GM21786 (cell line): ENCODE data around the gene GNL1.
A peak's percentile ranks its signal among the peaks of the same experiment; 100 is the strongest.
"Not testable (repeated sequence)": the region's sequence is repeated elsewhere in the genome, so short reads cannot be mapped to it uniquely, and the experiment has no call there.

Experiments
- ATAC-seq: cut with Tn5 transposase; IDR thresholded peaks from one replicate; pipeline ENCODE4 v1.9.1; 2021; ENCODE audit not compliant: unreplicated experiment

Gene GNL1

DNA sequence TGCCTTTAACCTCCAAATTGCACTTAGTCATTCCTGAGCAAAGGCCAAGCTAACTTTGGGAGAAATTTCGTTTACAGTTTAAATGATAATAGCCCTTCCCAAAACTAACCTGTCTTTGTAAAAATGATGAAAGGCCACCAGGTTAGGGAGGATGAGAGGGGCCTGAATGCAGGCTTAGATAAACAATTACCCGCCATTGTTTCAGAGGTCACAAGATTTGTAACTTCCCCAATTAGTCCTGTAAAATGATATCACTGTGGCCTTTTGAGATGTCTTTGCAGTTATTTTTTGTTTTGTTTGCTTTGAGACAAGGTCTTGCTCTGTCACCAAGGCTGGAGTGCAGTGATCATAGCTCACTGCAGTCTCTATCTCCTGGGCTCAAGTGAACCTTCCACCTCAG lies 26.3 kb downstream of the GNL1 start:
- no peak for ATAC-seq

DNA sequence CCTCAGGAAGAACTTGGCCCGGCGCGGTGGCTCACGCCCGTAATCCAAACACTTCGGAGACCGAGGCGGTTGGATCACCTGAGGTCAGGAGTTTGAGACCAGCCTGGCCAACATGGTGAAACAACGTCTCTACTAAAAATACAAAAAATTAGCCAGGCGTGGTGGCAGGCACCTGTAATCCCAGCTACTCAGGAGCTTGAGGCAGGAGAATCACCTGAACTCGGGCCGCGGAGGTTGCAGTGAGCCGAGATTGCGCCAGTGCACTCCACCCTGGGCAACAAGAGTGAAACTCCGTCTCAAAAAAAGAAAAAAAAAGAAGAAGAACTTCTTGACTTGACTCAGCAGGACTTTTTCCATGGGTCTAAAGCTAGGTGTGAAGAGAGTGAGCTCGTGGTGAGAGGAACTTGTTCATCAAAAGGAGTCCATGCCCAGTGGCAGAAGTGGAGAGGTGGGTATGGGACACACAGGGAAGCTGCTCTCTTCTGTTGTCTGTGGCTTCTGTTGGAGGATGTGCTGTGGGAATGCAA lies 26.9 kb downstream of the GNL1 start:
- ATAC-seq, result peak; percentile 58

DNA sequence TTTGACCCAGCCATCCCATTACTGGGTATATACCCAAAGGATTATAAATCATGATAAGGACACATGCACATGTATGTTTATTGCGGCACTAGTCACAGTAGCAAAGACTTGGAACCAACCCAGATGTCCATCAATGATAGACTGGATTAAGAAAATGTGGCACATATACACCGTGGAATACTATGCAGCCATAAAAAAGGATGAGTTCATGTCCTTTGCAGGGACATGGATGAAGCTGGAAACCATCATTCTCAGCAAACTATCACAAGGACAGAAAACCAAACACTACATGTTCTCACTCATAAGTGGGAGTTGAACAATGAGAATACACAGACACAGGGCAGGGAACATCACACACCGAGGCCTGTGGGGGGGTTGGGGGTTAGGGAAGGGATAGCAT lies 29.8 kb downstream of the GNL1 start:
- ATAC-seq, result not testable (repeated sequence)

DNA sequence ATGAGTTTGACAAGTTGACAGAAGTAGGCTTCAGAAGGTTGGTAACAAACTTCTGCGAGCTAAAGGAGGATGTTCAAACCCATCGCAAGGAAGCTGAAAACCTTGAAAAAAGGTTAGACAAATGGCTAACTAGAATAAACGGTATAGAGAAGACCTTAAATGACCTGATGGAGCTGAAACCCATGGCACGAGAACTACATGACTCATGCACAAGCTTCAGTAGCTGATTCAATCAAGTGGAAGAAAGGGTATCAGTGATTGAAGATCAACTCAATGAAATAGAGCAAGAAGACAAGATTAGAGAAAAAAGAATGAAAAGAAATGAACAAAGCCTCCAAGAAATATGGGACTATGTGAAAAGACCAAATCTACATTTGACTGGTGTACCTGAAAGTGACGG lies 34.3 kb downstream of the GNL1 start:
- ATAC-seq, result not testable (repeated sequence)

DNA sequence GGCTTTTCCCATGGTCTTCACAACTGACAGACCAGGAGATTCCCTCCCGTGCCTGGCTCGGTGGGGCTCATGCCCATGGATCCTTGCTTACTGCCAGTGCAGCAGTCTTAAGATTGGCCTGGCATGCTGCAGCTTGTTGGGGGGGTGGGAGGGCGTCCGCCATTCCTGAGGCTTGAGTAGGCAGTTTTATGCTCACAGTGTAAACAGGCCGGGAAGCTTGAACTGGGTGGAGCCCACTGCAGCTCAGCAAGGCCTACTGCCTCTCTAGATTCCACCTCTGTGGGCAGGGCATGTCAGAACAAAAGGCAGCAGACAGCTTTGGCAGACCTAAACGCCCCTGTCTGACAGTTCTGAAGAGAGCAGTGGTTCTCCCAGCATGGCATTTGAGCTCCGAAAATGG lies 35.2 kb downstream of the GNL1 start:
- not testable (repeated sequence) for ATAC-seq

DNA sequence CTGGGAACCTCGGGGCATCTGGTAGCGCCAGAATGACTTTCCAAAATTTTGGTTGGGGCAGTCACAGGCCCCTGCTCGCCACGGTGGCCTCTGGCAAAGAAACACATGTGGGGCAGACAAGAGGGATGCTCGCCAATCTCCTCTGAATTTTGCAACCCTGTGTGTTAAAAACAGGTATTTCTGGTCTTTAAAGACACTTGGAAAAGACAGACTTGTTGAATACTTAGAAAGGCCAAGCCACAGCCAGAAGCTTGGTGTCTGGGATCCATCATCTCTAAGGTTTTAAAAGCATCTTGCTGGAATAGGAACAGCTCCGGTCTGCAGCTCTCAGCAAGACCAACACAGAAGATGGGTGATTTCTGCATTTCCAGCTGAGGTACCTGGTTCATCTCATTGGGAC lies 35.8 kb downstream of the GNL1 start:
- no peak for ATAC-seq

DNA sequence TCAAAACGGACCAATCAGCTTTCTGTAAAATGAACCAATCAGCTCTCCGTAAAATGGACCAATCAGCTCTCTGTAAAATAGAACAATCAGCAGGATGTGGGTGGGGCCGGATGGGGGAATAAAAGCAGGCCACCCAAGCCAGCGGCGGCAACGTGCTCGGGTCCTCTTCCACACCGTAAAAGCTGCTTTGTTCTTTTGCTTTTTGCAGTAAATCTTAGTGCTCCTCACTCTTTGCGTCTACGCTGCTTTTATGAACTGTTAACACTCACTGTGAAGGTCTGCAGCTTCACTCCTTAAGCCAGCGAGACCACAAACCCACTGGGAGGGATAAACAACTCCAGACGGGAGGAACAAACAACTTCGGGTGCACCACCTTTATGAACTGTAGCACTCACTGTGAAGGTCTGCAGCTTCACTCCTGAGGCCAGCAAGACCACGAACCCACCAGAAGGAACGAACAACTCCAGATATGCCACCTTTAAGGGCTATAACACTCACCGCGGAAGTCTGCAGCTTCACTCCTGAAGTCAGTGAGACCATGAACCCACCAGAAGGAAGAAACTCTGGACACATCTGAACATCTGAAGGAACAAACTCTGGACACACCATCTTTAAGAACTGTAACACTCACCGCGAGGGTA lies 37.7 kb downstream of the GNL1 start:
- not testable (repeated sequence) for ATAC-seq

DNA sequence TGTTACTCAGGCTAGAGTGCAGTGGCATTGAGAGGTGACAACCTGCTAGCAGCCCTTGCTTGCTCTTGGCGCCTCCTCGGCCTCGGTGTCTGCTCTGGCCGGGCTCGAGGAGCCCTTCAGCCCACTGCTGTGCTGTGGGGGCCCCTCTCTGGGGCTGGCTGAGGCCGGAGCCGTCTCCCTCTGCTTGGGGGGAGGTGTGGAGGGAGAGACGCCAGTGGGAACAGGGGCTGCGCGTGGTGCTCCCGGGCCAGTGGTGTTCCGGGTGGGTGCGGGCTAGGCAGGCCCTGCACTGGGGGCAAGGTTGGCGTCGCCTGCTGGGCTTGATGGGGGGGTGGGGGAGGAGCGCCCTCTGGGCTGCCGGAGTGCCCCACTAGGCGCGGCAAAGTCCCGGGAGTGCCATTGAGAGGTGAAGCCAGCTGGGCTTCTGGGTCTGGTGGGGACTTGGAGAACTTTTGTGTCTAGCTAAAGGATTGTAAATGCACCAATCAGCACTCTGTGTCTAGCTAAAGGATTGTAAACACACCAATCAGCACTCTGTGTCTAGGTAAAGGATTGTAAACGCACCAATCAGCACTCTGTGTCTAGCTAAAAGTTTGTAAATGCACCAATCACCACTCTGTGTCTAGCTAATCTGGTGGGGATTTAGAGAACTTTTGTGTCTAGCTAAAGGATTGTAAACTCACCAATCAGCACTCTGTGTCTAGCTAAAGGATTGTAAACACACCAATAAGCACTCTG lies 38.4 kb downstream of the GNL1 start:
- ATAC-seq, result not testable (repeated sequence)

DNA sequence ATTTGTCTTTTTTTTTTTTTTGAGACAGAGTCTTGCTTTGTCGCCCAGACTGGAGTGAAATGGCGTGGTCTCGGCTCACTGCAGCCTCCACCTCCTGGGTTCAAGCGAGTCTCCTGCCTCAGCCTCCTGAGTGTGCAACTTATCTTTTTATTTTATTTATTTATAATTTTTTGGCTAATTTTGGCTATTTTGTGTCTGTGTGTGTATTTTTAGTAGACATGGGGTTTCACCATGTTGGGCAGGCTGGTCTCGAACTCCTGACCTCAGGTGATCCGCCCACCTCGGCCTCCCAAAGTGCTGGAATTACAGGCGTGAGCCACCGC lies 39.6 kb downstream of the GNL1 start:
- not testable (repeated sequence) for ATAC-seq

DNA sequence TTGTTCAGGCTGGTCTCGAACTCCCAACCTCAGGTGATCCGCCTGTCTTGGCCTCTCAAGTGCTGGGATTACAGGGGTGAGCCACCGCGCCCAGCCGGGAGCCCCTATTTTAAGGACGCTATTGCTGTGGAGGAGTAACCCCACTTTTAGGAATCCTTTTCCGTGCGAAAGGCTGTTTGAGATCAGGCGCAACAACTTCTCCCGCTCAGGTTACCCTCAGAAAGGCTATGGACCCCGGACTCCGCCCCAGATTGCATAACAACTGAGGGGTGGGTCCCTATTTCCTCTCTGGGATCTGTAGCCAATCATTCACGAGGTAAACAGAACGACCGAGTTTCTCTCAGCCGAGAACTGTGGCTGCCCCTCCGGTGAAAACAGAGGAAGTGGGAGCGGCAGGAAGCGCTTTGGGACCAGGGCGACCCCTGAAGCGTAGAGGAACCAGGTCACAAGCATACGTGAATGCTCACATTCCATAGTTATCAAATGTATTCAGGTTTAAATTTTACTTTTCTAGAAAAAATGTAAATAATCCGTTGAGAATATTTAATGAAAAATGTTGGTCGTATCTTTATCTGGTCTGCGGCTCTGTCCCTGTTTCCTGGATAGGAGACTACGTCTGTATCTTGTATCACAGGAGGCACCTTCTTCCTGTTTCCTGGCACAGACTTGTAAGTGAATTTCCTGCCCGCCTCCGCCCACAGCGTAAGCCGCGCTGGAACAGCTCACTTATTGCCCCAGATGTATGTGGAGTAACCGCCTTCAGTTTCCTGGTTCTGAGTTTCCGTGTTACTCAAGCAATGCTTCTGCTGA lies 40.1 kb downstream of the GNL1 start:
- ATAC-seq, result peak; percentile 79

DNA sequence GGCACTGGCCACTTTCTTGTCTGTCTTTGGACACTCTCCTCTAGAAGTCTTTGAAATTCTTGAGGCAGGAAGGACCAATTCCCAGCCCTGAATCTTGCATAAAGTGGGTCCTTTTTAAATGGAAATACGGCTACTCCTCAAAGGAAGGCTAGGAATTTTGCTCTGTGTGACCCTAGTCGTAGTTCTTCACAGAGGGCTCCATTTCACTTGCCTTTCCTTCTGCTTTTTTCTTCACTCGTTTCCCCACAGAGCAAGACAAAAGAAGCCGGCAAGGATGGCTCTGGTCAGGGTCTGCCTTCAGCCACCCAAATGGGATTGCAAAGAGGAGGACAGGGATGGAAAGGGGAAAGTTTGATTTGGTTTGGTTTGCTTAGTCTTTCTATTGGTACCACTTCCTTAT lies 41.2 kb downstream of the GNL1 start:
- ATAC-seq, result no peak

DNA sequence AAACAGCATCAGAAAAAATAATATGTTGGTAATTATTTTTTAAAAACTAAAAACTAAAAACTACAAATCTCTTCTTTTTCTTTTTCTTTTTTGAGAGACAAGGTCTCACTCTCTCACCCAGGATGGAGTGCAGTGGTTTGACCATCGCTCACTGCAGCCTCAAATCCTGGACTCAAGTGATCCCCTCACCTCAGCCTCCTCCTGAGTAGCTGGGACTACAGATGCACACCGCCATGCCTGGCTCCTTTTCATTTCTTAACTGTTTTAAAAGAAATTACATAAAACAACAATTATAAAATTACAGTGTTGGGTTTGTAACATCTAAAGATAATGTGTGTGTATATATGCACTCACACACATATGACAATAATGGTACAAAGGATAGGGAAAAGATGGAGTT lies 42.8 kb downstream of the GNL1 start:
- ATAC-seq, result no peak

DNA sequence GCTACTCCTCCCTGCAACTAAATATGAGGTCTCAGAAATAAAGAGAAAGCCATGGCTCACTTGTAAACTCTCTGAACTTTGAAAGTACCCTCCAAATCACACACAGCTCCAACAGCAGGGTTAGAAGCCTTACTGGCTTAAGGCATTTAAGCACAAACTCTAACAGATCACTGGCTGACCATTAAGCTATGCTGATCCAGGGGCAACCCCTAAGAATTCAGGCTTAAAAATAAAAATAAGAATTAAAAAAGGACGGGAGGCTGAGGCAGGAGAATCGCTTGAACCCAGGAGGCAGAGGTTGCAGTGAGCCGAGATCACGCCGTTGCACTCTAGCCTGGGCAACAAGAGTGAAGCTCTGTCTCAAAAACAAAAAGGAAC lies 45.1 kb downstream of the GNL1 start:
- no peak for ATAC-seq

DNA sequence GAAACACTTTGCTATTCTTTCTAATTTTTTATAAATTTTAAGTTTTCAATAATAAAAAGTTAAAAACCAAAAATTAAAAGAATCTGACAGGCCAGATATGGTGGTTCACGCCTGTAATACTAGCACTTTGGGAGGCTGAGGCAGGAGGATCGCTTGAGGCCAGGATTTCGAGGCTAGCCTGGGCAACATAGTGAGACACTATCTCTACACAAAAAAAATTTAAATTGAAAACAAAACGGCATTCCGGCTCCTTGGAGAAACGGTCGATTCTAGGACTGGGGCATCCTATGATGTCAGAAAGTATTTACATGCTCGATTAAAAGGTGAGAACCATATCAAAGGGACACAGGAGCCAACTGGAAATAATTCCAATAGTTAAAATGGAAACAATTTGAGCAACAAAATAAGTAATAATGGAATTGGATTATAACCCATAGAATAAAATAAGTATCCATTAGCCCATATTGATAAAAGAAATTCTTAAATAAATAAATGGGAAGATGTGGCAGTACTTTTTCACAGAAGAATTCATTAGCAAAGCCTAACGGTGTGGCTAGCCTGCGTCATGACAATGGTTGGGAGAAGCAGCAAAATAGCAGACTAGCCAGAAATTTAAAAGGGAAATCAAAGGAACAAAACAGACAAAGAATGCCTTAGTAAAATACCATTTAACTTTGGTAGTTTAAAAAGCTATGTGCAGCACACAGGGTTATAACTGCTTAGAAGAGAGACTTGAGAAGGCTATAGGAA lies 45.7 kb downstream of the GNL1 start:
- ATAC-seq, result no peak

DNA sequence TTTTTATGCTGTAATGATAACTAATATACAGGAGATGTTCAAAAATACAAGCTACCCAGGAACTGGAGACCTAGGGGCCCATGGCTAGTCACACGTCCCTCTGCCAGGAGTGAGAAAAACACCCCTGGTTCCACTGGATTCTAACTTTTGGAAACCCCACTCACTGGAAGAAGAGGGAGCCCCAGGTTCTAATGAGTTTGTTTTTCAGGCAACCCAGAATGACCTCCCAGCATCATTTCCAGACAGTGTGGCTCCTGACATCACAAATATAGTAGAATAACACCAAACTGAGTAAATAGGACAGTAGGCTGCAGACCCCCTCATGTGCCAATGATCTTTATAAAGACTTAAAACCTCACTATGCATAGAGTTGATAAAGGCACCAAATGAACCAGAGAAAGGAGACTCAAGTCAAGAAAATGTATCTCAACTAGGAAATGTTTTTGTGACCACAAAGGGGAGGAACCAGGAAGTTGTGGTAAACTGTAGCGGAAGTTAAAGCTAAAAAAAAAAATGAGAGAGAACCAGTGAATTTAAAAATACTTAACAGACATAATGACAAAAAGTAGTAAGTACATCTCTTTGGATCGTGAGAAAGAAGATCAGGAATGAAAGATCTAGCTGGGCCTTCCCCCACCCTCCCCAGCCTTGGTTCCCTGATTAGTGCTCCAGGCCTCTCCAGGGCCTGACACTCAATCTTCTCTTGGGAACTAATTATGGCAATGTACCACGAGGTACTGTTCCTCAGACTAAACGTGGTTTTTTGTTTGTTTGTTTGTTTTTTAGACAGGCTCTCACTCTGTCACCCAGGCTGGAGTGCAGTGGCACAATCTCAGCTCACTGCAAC lies 47.2 kb downstream of the GNL1 start:
- peak; percentile 57 for ATAC-seq

DNA sequence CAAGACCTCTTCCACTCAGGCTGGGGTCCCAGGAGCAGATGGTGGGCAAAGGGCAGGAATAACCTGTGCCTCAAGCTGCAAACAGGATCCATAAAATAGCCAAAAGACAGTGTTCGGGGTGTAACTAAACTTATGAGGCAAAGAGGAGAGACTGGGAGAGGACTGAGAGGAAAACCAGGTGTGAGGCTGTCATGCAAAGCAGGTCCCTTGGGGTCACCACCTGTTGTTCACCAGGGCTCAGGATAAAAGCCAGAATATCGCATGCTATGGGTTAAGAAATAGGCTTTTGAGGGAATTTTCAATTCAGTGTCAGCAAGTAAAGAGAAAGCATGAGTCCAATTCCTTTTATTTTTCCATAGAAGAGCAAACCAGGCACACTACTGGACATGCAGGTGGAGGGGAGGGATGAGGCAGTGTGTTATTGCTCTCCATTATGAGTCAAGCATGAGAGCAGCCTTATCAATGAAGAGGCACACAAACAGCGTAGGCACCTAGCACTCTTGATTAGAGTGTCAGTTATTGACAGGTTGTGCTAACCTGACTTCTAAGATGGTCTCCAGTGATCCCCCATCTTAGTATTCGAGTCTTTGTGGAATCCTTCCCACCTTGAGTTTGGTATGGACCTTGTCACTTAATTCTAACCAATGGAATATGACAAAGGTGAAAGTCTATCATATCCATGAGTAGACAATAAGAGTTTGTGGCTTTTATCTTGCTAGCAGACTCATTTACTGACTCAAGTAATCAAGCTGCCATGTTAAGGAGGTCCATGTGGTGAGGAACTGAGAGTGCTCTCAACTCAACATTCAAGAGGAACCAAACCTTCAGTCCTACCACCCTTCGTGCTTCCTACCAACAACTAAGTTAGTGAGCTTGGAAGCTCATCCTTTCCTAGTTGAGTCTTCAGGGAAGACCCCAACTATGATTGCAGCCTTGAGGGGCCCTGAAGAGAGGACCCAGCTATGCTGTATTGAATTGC lies 48.2 kb downstream of the GNL1 start:
- peak; percentile 59 for ATAC-seq

DNA sequence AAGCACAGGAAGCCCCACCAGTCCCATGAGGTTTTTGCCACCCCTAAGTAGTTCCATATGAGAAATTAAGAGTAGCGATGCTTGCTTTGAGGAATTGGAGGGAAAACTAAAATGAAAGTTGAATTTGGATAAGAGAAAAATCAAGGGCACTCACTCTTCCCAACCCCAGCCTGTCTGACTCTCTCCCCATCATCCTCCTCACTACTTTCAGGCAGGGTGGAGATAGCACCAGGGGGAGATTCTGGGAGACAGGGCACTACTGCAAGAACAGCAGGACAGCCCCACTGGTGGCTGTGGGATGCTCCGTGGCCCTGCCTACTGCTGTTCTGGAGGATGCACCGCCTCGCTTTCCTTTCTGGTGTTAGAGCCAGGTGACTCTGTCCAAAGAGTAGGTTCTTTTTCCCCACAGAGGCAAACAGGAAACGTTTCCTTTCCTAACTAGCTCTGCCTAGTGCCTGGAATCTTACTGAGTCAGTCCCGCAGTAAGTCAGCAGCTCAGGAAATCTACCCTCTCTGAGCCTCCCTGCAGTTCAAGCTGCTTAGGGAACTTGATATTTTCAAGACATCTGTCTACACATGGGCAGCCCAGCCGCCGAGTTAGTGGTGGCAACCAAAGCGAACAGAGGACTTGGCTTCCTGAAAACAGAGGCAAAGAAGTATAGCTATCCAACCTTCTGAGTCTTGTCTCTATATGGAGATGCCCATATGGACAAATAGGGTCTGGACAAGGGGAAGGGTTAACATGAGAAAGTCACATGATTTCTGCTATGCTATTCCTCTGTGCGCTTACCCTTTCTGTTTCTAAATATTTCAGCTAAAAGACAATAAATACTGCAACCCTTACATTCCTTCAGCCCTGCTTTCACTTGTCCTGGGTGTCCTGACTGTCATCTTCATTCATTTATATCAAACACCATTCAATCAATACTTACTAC lies 55.6 kb downstream of the GNL1 start:
- ATAC-seq, result no peak

DNA sequence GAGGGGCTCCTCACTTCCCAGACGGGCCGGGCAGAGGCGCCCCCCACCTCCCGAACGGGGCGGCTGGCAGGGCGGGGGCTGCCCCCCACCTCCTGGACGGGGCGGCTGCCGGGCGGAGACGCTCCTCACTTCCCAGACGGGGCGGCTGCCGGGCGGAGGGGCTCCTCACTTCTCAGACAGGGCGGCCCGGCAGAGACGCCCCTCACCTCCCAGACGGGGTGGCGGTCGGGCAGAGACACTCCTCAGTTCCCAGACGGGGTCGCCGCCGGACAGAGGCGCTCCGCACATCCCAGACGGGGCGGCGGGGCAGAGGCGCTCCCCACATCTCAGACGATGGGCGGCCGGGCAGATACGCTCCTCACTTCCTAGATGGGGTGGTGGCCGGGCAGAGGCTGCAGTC lies 57.6 kb downstream of the GNL1 start:
- not testable (repeated sequence) for ATAC-seq
